ENCODE results near the gene S100PBP.

Gene S100PBP

GRCh38 chr1:32871364-32872191 is 54.1 kb downstream of the S100PBP start:
- DNase-seq, result no peak

- no peak for DNase-seq
These were observed 54.7 kb downstream of the S100PBP start for GRCh38 chr1:32872192-32872460.

- DNase-seq, result no peak
These were observed 56.0 kb downstream of the S100PBP start for GRCh38 chr1:32873484-32873883.

GRCh38 chr1:32874860-32875752 is 57.7 kb downstream of the S100PBP start:
- no peak for DNase-seq

GRCh38 chr1:32876341-32877210 is 59.1 kb downstream of the S100PBP start:
- DNase-seq, result peak; percentile 60

GRCh38 chr1:32877211-32878110 is 60.0 kb downstream of the S100PBP start:
- peak; percentile 34 for DNase-seq

- peak; percentile 29 for DNase-seq
These were observed 60.7 kb downstream of the S100PBP start for GRCh38 chr1:32878183-32878582.

GRCh38 chr1:32878637-32879041 is 61.2 kb downstream of the S100PBP start:
- no peak for DNase-seq

GRCh38 chr1:32881291-32881690 is 63.8 kb downstream of the S100PBP start:
- DNase-seq, result no peak

GRCh38 chr1:32881871-32882850 is 64.7 kb downstream of the S100PBP start:
- peak; percentile 90 for DNase-seq

- DNase-seq, result no peak
These were observed 66.0 kb downstream of the S100PBP start for GRCh38 chr1:32883338-32884031.

GRCh38 chr1:32884032-32884372 is 66.5 kb downstream of the S100PBP start:
- no peak for DNase-seq

GRCh38 chr1:32884726-32885125 is 67.3 kb downstream of the S100PBP start:
- peak; percentile 69 for DNase-seq

GRCh38 chr1:32885676-32886003 is 68.2 kb downstream of the S100PBP start:
- DNase-seq, result peak; percentile 57

GRCh38 chr1:32886004-32886827 is 68.8 kb downstream of the S100PBP start, which contains the start of gene HPCA:
Gene HPCA, plus strand, starts transcription at chr1:32886491. Its CDS starts 2,408 bp downstream, at chr1:32888899.
- peak; percentile 29 for DNase-seq

GRCh38 chr1:32886828-32887414 is 69.5 kb downstream of the S100PBP start:
- no peak for DNase-seq

- no peak for DNase-seq
These were observed 70.2 kb downstream of the S100PBP start for GRCh38 chr1:32887623-32888022.

GRCh38 chr1:32888134-32888533 is 70.7 kb downstream of the S100PBP start:
- DNase-seq, result no peak

All from NCI-H1694 treated with DMSO at 0.1 percent for 48 hours (cell line).